ENCODE measurements around the gene MIPOL1. TPM values are rescaled to one million over a fixed set of nuclear protein-coding genes. Genes with fewer than 3 reads are reported as not detected.

MIPOL1 gene
- total and polyA plus RNA-seq, 2 of the 13 experiments (the other 11 are each of a cell fraction or from before 2014, with no cell fraction given): 8.6 to 34.2 TPM

- TF ChIP-seq ELF4 (CRISPR knock-in tag; IDR thresholded peaks at IDR 0.05; ENCODE audit: borderline replicate concordance): no peak
- TF ChIP-seq SETDB1 (CRISPR knock-in tag; IDR thresholded peaks at IDR 0.05; ENCODE audit: borderline replicate concordance): no peak
- no peak for TF ChIP-seq MAFK (conservative IDR thresholded peaks at IDR 0.05 in 1 of 2, IDR thresholded peaks at IDR 0.05 in 1 of 2; ENCODE audit: low read length in 2 of 2)
- TF ChIP-seq ZFYVE20 (CRISPR knock-in tag; IDR thresholded peaks at IDR 0.05; ENCODE audit: borderline replicate concordance, low read depth): no peak
- no peak for TF ChIP-seq HCFC1 (IDR thresholded peaks at IDR 0.05; ENCODE audit: low read depth, low read length)
- no peak for TF ChIP-seq ZNF556 (CRISPR knock-in tag; IDR thresholded peaks at IDR 0.05; ENCODE audit: borderline replicate concordance)
Measured at GRCh38 chr14:37268788-37269187, 71.1 kb downstream of the MIPOL1 start (continued).

GRCh38 chr14:37270629-37271028, 72.9 kb downstream of the MIPOL1 start:
- Histone ChIP-seq H4K20me1 (ENCODE audit: insufficient read depth, low read length) (no peaks in the 10 kb centered on the region), H3K9ac (ENCODE audit: insufficient read depth, low read depth, low read length) (no peak overlapping the region), H3K27me3 (ENCODE audit: control insufficient read depth in 1 of 2, insufficient read depth in 2 of 2, low read length in 2 of 2) (no peaks in the 10 kb centered on the region), H2AFZ (ENCODE audit: low read length) (no peak overlapping the region), H3K27ac (ENCODE audit: extremely low read length, insufficient read depth, low read length) (no peak overlapping the region), H3K4me3 (replicated peaks in 1 of 3; ENCODE audit: insufficient read depth in 1 of 3, low read depth in 2 of 3, low read length in 3 of 3) (no peak overlapping the region), H3K9me3 (ENCODE audit: low read length) (no peaks in the 10 kb centered on the region), H3K4me2 (ENCODE audit: low read depth, low read length) (no peak overlapping the region), H3K79me2 (ENCODE audit: insufficient read depth, low read length) (no peaks in the 10 kb centered on the region), H3K36me3 (replicated peaks in 1 of 2; ENCODE audit: control insufficient read depth in 1 of 2, insufficient read depth in 2 of 2, low read length in 2 of 2) (no peaks in the 10 kb centered on the region), H3K4me1 (ENCODE audit: insufficient read depth, low read length) (peaks cover 10% of the 10 kb centered on the region)
- no TSS peak for BruUV-seq (replicated peaks)
- FAIRE-seq (no peak), ATAC-seq (peak; percentile 73), DNase-seq (ENCODE audit: low spot score) (peak; percentile 42)
- intact Hi-C loops (cut with micrococcal nuclease; ENCODE audit: unreplicated experiment) (no loop called here), in situ Hi-C loops (cut with HindIII; ENCODE audit: extremely low pct_ligation_motif_present, low pct_unique_long_range_greater_than_20kb) (no loop called here)
- ChIA-PET POLR2A (interaction anchor here (0.9 to 1.1 kb wide), 2 partner anchors 290 to 318 kb away, joined by 3 to 4 read pairs; no protein-coding TSS in a partner anchor), CTCF (ENCODE audit: low intra/inter-chr PET ratio, low total read pairs) (no interaction called here)
- whole genome bisulfite sequencing (ENCODE audit: low lambda C conversion rate): 73% methylated on average over 3 of the region's 3 CpGs
- no peak for TF ChIP-seq ZFP41 (CRISPR knock-in tag; IDR thresholded peaks at IDR 0.05; ENCODE audit: borderline replicate concordance)
- TF ChIP-seq ETS1 (CRISPR knock-in tag; IDR thresholded peaks at IDR 0.05): no peak
- TF ChIP-seq TBX2 (CRISPR knock-in tag; IDR thresholded peaks at IDR 0.05; ENCODE audit: borderline replicate concordance): no peak
- no peak for TF ChIP-seq ZFP90 (CRISPR knock-in tag; IDR thresholded peaks at IDR 0.05; ENCODE audit: borderline replicate concordance)
- TF ChIP-seq SCMH1 (CRISPR knock-in tag; IDR thresholded peaks at IDR 0.05; ENCODE audit: borderline replicate concordance): no peak
- TF ChIP-seq MAFF (IDR thresholded peaks at IDR 0.05; ENCODE audit: low read depth, low read length): no peak
- TF ChIP-seq ARID5B (CRISPR knock-in tag; IDR thresholded peaks at IDR 0.05): peak; percentile 32; the same call in 1 of the 2 replicates
- no peak for TF ChIP-seq ETV5 (CRISPR knock-in tag; IDR thresholded peaks at IDR 0.05; ENCODE audit: borderline replicate concordance)
- TF ChIP-seq ZMAT3 (CRISPR knock-in tag; conservative IDR thresholded peaks at IDR 0.05): no peak
- TF ChIP-seq NBN (conservative IDR thresholded peaks at IDR 0.05): no peak
- no peak for TF ChIP-seq SRF (IDR thresholded peaks at IDR 0.05; ENCODE audit: low read depth, low read length)
- no peak for TF ChIP-seq ZNF432 (CRISPR knock-in tag; IDR thresholded peaks at IDR 0.05; ENCODE audit: borderline replicate concordance)
